Neural cell (in vitro differentiated cells): ENCODE data around the gene MILR1. TPM values are rescaled to one million over a fixed set of nuclear protein-coding genes. Genes with fewer than 3 reads are reported as not detected.

Source experiments
- H2AFZ ChIP-seq: fragments of 200-600, 300-800 bp; sonication (generic), shearing (Covaris generic); 2 replicates; pipeline ENCODE4 v1.6.0; 2014; ENCODE audit warnings: low read depth, mild to moderate bottlenecking, antibody characterized with exemption, low read length, moderate library complexity
- H3F3A ChIP-seq: fragments of 200-600 bp; shearing (Covaris generic); 2 replicates; pipeline ENCODE4 v1.6.1; 2016; ENCODE audit warnings: mild to moderate bottlenecking, moderate library complexity, mixed read lengths, antibody characterized with exemption, low read length; ENCODE audit not compliant: insufficient read depth, poor library complexity, severe bottlenecking
- H3K27ac ChIP-seq: fragments of 200-600, 300-800 bp; sonication (generic), shearing (Covaris generic); 2 replicates; pipeline ENCODE4 v1.5.1; 2014; ENCODE audit warnings: mild to moderate bottlenecking, low read length, moderate library complexity
- H3K27me3 ChIP-seq: fragments of 300-800, 200-600 bp; sonication (generic), shearing (Covaris generic); 2 replicates; pipeline ENCODE4 v1.6.0; 2014; ENCODE audit warnings: mild to moderate bottlenecking, low read depth, low read length, moderate library complexity; ENCODE audit not compliant: insufficient read depth
- H3K36me3 ChIP-seq: fragments of 300-800, 200-600 bp; sonication (generic), shearing (Covaris generic); 2 replicates; pipeline ENCODE4 v1.5.1; 2014; ENCODE audit warnings: mild to moderate bottlenecking, antibody characterized with exemption, low read length, moderate library complexity; ENCODE audit not compliant: insufficient read depth
- H3K4me2 ChIP-seq: fragments of 300-800, 200-600 bp; sonication (generic), shearing (Covaris generic); 2 replicates; pipeline ENCODE4 v1.6.0; 2014; ENCODE audit warnings: mild to moderate bottlenecking, low read length
- H3K4me3 ChIP-seq: fragments of 300-800, 200-600 bp; sonication (generic), shearing (Covaris generic); 2 replicates; pipeline ENCODE4 v1.5.1; 2014; ENCODE audit warnings: mild to moderate bottlenecking, low read length, moderate library complexity
- H3K79me2 ChIP-seq: fragments of 200-600 bp; shearing (Covaris generic); replicated peaks from 2 replicates; pipeline ENCODE4 v1.6.0; 2014; ENCODE audit warnings: mild to moderate bottlenecking, low read length, moderate library complexity; ENCODE audit not compliant: insufficient read depth
- H3K9ac ChIP-seq: fragments of 300-800, 200-600 bp; sonication (generic), shearing (Covaris generic); 2 replicates; pipeline ENCODE4 v1.6.1; 2016; ENCODE audit warnings: mild to moderate bottlenecking, low read length, mixed read lengths
- H3K9me2 ChIP-seq: fragments of 200-600 bp; shearing (Covaris generic); 2 replicates; pipeline ENCODE4 v1.6.1; 2016; ENCODE audit warnings: mild to moderate bottlenecking, low read length, mixed read lengths; ENCODE audit not compliant: insufficient read depth
- H3K9me3 ChIP-seq: fragments of 200-600, 300-800 bp; sonication (generic), shearing (Covaris generic); 2 replicates; pipeline ENCODE4 v1.6.1; 2016; ENCODE audit warnings: mild to moderate bottlenecking, mixed run types, low read length, moderate library complexity, mixed read lengths
- H4K20me1 ChIP-seq: fragments of 200-600 bp; shearing (Covaris generic); 2 replicates; pipeline ENCODE4 v1.6.1; 2016; ENCODE audit warnings: mild to moderate bottlenecking, mixed run types; ENCODE audit not compliant: insufficient read depth
- EP300 ChIP-seq: fragments of 450-650 bp; conservative IDR thresholded peaks from 2 replicates; pipeline ENCODE4 v1.6.1; 2014; ENCODE audit warnings: antibody characterized with exemption, mild to moderate bottlenecking, moderate library complexity; ENCODE audit not compliant: poor library complexity, severe bottlenecking
- EZH2 ChIP-seq: fragments of 200-600, 300-800 bp; shearing (Covaris generic), sonication (generic); IDR thresholded peaks from 2 replicates; pipeline ENCODE4 v1.6.1; 2014; ENCODE audit warnings: antibody characterized with exemption, low read length, borderline replicate concordance, mild to moderate bottlenecking; ENCODE audit not compliant: insufficient read depth, poor library complexity, severe bottlenecking
- MXI1 ChIP-seq: fragments of 450-650 bp; conservative IDR thresholded peaks from 2 replicates; pipeline ENCODE4 v1.6.1; 2014; ENCODE audit warnings: antibody characterized with exemption, mild to moderate bottlenecking; ENCODE audit not compliant: poor library complexity, severe bottlenecking
- POLR2AphosphoS5 ChIP-seq: IDR thresholded peaks from 2 replicates; pipeline ENCODE4 v1.6.1; 2012
- RAD21 ChIP-seq: fragments of 450-650 bp; conservative IDR thresholded peaks from 2 replicates; pipeline ENCODE4 v1.6.1; 2014; ENCODE audit warnings: antibody characterized with exemption, mild to moderate bottlenecking, moderate library complexity
- SMC3 ChIP-seq: fragments of 450-650 bp; conservative IDR thresholded peaks from 2 replicates; pipeline ENCODE4 v1.6.1; 2014; ENCODE audit warnings: antibody characterized with exemption, mild to moderate bottlenecking, moderate library complexity; ENCODE audit not compliant: poor library complexity
- TAF1 ChIP-seq: IDR thresholded peaks from 2 replicates; pipeline ENCODE4 v1.6.1; 2012; ENCODE audit warnings: low read depth
- polyA plus RNA-seq: library from polyadenylated mRNA; depleted of rRNA; stranded (reverse); fragments of >200 nt; gene quantifications from 2 replicates; pipeline ENCODE4 v1.2.3, GENCODE V29; 2014
- TF ChIP-seq, protein P1 (sequence below): IDR thresholded peaks from 2 replicates; pipeline ENCODE4 v1.6.1; 2012; ENCODE audit warnings: borderline replicate concordance
- TF ChIP-seq, protein P2 (sequence below): fragments of 450-650 bp; IDR thresholded peaks from 2 replicates; pipeline ENCODE4 v1.5.1; 2014; ENCODE audit warnings: antibody characterized with exemption, mild to moderate bottlenecking, moderate library complexity; ENCODE audit not compliant: poor library complexity, severe bottlenecking

MILR1 gene
- polyA plus RNA-seq, 1 donor from 2014 or later, result not detected

GRCh38 chr17:64491034-64491860, 42.3 kb downstream of the MILR1 start:
- Histone ChIP-seq H3K9me3 (no peaks in the 10 kb centered on the region), H4K20me1 (no peaks in the 10 kb centered on the region), H3K36me3 (no peaks in the 10 kb centered on the region), H3K9me2 (no peaks in the 10 kb centered on the region), H3K27me3 (no peaks in the 10 kb centered on the region), H3K9ac (no peak overlapping the region), H3K4me2 (no peak overlapping the region), H3F3A (no peaks in the 10 kb centered on the region), H2AFZ (no peak overlapping the region), H3K27ac (no peak overlapping the region), H3K4me3 (no peak overlapping the region), H3K79me2 (peaks cover 18% of the 10 kb centered on the region)
- TF ChIP-seq, protein P1, sequence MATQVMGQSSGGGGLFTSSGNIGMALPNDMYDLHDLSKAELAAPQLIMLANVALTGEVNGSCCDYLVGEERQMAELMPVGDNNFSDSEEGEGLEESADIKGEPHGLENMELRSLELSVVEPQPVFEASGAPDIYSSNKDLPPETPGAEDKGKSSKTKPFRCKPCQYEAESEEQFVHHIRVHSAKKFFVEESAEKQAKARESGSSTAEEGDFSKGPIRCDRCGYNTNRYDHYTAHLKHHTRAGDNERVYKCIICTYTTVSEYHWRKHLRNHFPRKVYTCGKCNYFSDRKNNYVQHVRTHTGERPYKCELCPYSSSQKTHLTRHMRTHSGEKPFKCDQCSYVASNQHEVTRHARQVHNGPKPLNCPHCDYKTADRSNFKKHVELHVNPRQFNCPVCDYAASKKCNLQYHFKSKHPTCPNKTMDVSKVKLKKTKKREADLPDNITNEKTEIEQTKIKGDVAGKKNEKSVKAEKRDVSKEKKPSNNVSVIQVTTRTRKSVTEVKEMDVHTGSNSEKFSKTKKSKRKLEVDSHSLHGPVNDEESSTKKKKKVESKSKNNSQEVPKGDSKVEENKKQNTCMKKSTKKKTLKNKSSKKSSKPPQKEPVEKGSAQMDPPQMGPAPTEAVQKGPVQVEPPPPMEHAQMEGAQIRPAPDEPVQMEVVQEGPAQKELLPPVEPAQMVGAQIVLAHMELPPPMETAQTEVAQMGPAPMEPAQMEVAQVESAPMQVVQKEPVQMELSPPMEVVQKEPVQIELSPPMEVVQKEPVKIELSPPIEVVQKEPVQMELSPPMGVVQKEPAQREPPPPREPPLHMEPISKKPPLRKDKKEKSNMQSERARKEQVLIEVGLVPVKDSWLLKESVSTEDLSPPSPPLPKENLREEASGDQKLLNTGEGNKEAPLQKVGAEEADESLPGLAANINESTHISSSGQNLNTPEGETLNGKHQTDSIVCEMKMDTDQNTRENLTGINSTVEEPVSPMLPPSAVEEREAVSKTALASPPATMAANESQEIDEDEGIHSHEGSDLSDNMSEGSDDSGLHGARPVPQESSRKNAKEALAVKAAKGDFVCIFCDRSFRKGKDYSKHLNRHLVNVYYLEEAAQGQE, result no peak

DNA sequence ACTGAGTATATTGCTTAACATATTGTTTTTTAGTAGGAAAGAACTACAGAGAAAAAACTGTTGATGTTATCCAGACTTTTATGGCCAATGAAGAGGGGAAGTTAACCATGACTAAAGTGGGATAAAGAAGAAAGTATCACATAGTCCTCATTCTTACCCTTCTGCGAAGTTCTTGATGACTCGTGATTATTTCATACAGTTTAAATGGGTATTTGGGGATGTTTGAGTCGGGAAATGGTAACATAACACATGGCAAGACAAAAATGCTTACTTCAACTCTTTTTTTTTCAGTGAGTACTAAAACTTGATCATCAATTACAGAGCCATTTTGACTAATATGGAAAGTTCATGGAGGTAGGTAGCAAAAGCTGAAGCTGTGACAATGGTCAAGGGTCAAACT, 43.1 kb downstream of the MILR1 start:
- Histone ChIP-seq H3K4me3 (no peak overlapping the region), H3K9me3 (no peaks in the 10 kb centered on the region), H3K4me2 (no peak overlapping the region), H2AFZ (no peak overlapping the region), H3K9ac (no peak overlapping the region), H3K27ac (no peak overlapping the region), H3K27me3 (no peaks in the 10 kb centered on the region), H3K36me3 (no peaks in the 10 kb centered on the region), H3F3A (no peaks in the 10 kb centered on the region), H4K20me1 (no peaks in the 10 kb centered on the region), H3K79me2 (peaks cover 18% of the 10 kb centered on the region), H3K9me2 (no peaks in the 10 kb centered on the region)
- TF ChIP-seq POLR2AphosphoS5 (no peak), TAF1 (no peak), SMC3 (no peak), EZH2 (no peak), RAD21 (no peak), MXI1 (no peak), EP300 (no peak)
- TF ChIP-seq, protein P2, sequence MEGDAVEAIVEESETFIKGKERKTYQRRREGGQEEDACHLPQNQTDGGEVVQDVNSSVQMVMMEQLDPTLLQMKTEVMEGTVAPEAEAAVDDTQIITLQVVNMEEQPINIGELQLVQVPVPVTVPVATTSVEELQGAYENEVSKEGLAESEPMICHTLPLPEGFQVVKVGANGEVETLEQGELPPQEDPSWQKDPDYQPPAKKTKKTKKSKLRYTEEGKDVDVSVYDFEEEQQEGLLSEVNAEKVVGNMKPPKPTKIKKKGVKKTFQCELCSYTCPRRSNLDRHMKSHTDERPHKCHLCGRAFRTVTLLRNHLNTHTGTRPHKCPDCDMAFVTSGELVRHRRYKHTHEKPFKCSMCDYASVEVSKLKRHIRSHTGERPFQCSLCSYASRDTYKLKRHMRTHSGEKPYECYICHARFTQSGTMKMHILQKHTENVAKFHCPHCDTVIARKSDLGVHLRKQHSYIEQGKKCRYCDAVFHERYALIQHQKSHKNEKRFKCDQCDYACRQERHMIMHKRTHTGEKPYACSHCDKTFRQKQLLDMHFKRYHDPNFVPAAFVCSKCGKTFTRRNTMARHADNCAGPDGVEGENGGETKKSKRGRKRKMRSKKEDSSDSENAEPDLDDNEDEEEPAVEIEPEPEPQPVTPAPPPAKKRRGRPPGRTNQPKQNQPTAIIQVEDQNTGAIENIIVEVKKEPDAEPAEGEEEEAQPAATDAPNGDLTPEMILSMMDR, result no peak
- TF ChIP-seq, protein P1, result no peak
